Astrocyte (in vitro differentiated cells and primary cell): Measurements from ENCODE around the gene CARD11. TPM values are rescaled to one million over a fixed set of nuclear protein-coding genes. Genes with fewer than 3 reads are reported as not detected.

ENCODE experiments used
- DNase-seq: peaks from one replicate; pipeline ENCODE4 v3.0.0-alpha.2; 2010; ENCODE audit warnings: low read depth
- FAIRE-seq: peaks from 2 replicates; lab custom pipeline; 2011; peaks lifted over from hg19 to GRCh38; lab: Jason Lieb, UNC
- H2AFZ ChIP-seq: 2 replicates; pipeline ENCODE4 v1.6.0; 2012; ENCODE audit warnings: low read depth, low read length, inconsistent platforms
- H3K27ac ChIP-seq: 2 replicates; pipeline ENCODE4 v1.5.1; 2011; ENCODE audit warnings: low read depth, low read length, inconsistent platforms
- H3K27me3 ChIP-seq: 2 replicates; pipeline ENCODE4 v1.6.0; 2011; ENCODE audit warnings: low read length, inconsistent platforms; ENCODE audit not compliant: insufficient read depth
- H3K36me3 ChIP-seq: 2 replicates; pipeline ENCODE4 v1.5.1; 2011; ENCODE audit warnings: low read length, inconsistent platforms; ENCODE audit not compliant: insufficient read depth
- H3K4me1 ChIP-seq: 2 replicates; pipeline ENCODE4 v1.5.1; 2011; ENCODE audit warnings: low read length, inconsistent platforms; ENCODE audit not compliant: insufficient read depth
- H3K4me2 ChIP-seq: 2 replicates; pipeline ENCODE4 v1.6.0; 2012; ENCODE audit warnings: low read length, inconsistent platforms
- H3K4me3 ChIP-seq: 2 replicates; pipeline ENCODE4 v1.5.1; 2011; ENCODE audit warnings: low read depth, mild to moderate bottlenecking, low read length, inconsistent platforms; ENCODE audit not compliant: insufficient read depth
- H3K79me2 ChIP-seq: 2 replicates; pipeline ENCODE4 v1.6.0; 2012; ENCODE audit warnings: mild to moderate bottlenecking, low read length, inconsistent platforms; ENCODE audit not compliant: insufficient read depth
- H3K9ac ChIP-seq: 2 replicates; pipeline ENCODE4 v1.6.0; 2012; ENCODE audit warnings: mild to moderate bottlenecking, low read length, inconsistent platforms
- H3K9me3 ChIP-seq: 2 replicates; pipeline ENCODE4 v1.5.1; 2012; ENCODE audit warnings: low read depth, mild to moderate bottlenecking, low read length, inconsistent platforms; ENCODE audit not compliant: insufficient read depth
- H4K20me1 ChIP-seq: 2 replicates; pipeline ENCODE4 v1.6.0; 2012; ENCODE audit warnings: low read length, inconsistent platforms; ENCODE audit not compliant: insufficient read depth
- H3K27ac Mint-ChIP-seq: one replicate; pipeline ENCODE4 v1.8.0; 2021; ENCODE audit warnings: mild to moderate bottlenecking, mixed read lengths; ENCODE audit not compliant: unreplicated experiment
- H3K27me3 Mint-ChIP-seq: one replicate; pipeline ENCODE4 v1.8.0; 2021; ENCODE audit warnings: low read depth, mixed read lengths; ENCODE audit not compliant: unreplicated experiment
- H3K36me3 Mint-ChIP-seq: one replicate; pipeline ENCODE4 v1.8.0; 2021; ENCODE audit warnings: low read depth, mixed read lengths; ENCODE audit not compliant: unreplicated experiment
- H3K4me1 Mint-ChIP-seq: one replicate; pipeline ENCODE4 v1.8.0; 2021; ENCODE audit warnings: low read depth, mixed read lengths; ENCODE audit not compliant: unreplicated experiment
- H3K4me3 Mint-ChIP-seq: one replicate; pipeline ENCODE4 v1.8.0; 2021; ENCODE audit warnings: mild to moderate bottlenecking, moderate library complexity, mixed read lengths; ENCODE audit not compliant: unreplicated experiment
- H3K9me3 Mint-ChIP-seq: one replicate; pipeline ENCODE4 v1.8.0; 2021; ENCODE audit warnings: mild to moderate bottlenecking, mixed read lengths; ENCODE audit not compliant: unreplicated experiment
- CTCF ChIP-seq: IDR thresholded peaks from 2 replicates; pipeline ENCODE4 v1.5.1; 2011; ENCODE audit warnings: low read depth, mild to moderate bottlenecking, inconsistent platforms, low read length, moderate library complexity; ENCODE audit not compliant: insufficient read depth
- EZH2 ChIP-seq: IDR thresholded peaks from 2 replicates; pipeline ENCODE4 v1.6.1; 2012; ENCODE audit warnings: mild to moderate bottlenecking, low read length, inconsistent platforms; ENCODE audit not compliant: insufficient read depth
- total RNA-seq: library from RNA; stranded (reverse); gene quantifications from 2 replicates; pipeline ENCODE4 v1.2.1, GENCODE V29; 2021

Gene CARD11
- total RNA-seq, 1 donor from 2014 or later: 9.5 TPM

GRCh38 chr7:3057066-3057420, 13.4 kb upstream of the CARD11 start:
- Histone ChIP-seq H2AFZ (no peak overlapping the region), H3K79me2 (no peaks in the 10 kb centered on the region), H3K9me3 (peaks cover 2% of the 10 kb centered on the region), H3K4me3 (no peak overlapping the region), H3K36me3 (no peaks in the 10 kb centered on the region), H3K9ac (no peak overlapping the region), H3K4me1 (no peaks in the 10 kb centered on the region), H4K20me1 (no peaks in the 10 kb centered on the region), H3K27ac (no peak overlapping the region), H3K4me2 (no peak overlapping the region), H3K27me3 (peaks cover 8% of the 10 kb centered on the region)
- peaks cover 4% of the 10 kb centered on the region for H3K9me3 Mint-ChIP-seq
- peaks cover 32% of the 10 kb centered on the region for H3K27me3 Mint-ChIP-seq
- FAIRE-seq: no peak
- no peak overlapping the region for H3K27ac Mint-ChIP-seq
- H3K4me1 Mint-ChIP-seq: no peaks in the 10 kb centered on the region
- TF ChIP-seq EZH2: no peak
- TF ChIP-seq CTCF: no peak
- no peaks in the 10 kb centered on the region for H3K36me3 Mint-ChIP-seq
- DNase-seq: no peak
- H3K4me3 Mint-ChIP-seq: no peak overlapping the region

- H3K27ac ChIP-seq: no peak overlapping the region
- H3K4me3 Mint-ChIP-seq: no peak overlapping the region
- no peak for FAIRE-seq
These were observed 12.8 kb upstream of the CARD11 start for GRCh38 chr7:3056234-3057065.

More at GRCh38 chr7:3056234-3057065, 12.8 kb upstream of the CARD11 start:
- H3K9me3 Mint-ChIP-seq: peaks cover 4% of the 10 kb centered on the region
- no peaks in the 10 kb centered on the region for H3K36me3 Mint-ChIP-seq
- peaks cover 32% of the 10 kb centered on the region for H3K27me3 Mint-ChIP-seq
- H3K9ac ChIP-seq: no peak overlapping the region
- H4K20me1 ChIP-seq: no peaks in the 10 kb centered on the region
- H3K79me2 ChIP-seq: no peaks in the 10 kb centered on the region
- H3K9me3 ChIP-seq: peaks cover 2% of the 10 kb centered on the region
- no peaks in the 10 kb centered on the region for H3K36me3 ChIP-seq
- DNase-seq: no peak
- TF ChIP-seq CTCF (no peak), EZH2 (no peak)
- H3K4me3 ChIP-seq: no peak overlapping the region
- H3K4me1 ChIP-seq: no peaks in the 10 kb centered on the region
- no peak overlapping the region for H3K27ac Mint-ChIP-seq
- no peak overlapping the region for H2AFZ ChIP-seq
- no peak overlapping the region for H3K4me2 ChIP-seq
- peaks cover 8% of the 10 kb centered on the region for H3K27me3 ChIP-seq
- no peaks in the 10 kb centered on the region for H3K4me1 Mint-ChIP-seq
